ENCODE measurements around the gene FGF8.
"Not testable (repeated sequence)": the region's sequence is repeated elsewhere in the genome, so short reads cannot be mapped to it uniquely, and the experiment has no call there.

Gene FGF8

GRCh38 chr10:101775273-101776160 lies at the start of gene FGF8:
TSS of gene FGF8 (minus strand) at chr10:101776114. CDS start at chr10:101775900, 214 bp downstream.
- DNase-seq (ENCODE audit: low read depth), result no peak

DNA sequence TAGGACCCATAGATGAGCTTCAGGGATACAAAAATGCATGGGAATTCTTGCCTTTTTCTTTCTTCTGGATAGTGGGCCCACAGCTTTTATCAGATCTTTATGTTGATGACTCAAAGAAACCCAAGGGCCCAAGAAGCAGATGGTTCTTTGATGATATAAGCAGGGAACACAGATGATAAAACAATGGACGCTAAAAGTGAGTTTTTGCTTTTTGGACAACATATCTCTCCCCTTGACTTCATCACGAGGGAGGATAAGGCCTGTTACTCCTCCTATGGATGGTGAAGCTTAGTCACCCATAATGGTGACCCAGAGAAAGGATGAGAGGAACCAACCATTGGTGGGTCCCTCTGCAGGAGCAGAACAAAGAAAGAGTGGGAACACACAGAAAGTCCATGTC lies 48.8 kb upstream of the FGF8 start:
- no peak for DNase-seq (ENCODE audit: low read depth)

DNA sequence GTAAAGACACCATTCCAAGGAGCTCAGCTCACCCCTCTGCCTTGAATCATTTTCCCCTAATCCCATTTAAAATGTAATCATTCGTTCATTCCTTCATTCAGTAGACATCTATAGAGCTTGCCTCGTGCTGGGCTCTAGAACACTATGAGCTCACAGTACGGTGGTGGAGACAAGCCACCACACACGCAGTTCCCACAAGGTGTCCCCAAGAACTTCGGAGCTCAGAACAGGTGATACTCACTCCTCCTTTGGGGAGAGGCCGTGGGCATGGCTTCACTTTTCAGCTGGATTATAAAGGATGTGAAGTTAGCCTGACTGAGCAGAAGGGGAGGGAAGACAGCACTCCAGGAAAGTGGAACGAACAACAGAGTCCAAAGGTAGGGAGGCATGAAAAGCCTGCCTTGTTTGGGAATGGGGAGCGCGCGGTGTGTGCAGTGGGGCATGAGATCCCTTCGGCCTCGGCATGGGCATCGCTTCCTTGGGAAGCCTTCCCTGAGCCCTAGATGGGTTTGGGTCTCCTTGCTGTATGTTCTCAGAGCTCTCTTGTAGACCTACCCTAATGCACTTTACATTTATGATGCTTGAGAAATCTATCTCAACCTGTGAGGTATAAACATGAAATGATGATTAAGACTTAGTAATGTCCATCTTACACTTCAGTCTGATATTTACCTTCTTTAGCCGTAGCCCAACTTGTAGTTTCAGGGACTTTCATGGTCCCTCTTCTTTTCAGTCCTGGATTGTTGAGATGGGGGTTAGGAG lies 43.1 kb upstream of the FGF8 start:
- no peak for DNase-seq (ENCODE audit: low read depth)

DNA sequence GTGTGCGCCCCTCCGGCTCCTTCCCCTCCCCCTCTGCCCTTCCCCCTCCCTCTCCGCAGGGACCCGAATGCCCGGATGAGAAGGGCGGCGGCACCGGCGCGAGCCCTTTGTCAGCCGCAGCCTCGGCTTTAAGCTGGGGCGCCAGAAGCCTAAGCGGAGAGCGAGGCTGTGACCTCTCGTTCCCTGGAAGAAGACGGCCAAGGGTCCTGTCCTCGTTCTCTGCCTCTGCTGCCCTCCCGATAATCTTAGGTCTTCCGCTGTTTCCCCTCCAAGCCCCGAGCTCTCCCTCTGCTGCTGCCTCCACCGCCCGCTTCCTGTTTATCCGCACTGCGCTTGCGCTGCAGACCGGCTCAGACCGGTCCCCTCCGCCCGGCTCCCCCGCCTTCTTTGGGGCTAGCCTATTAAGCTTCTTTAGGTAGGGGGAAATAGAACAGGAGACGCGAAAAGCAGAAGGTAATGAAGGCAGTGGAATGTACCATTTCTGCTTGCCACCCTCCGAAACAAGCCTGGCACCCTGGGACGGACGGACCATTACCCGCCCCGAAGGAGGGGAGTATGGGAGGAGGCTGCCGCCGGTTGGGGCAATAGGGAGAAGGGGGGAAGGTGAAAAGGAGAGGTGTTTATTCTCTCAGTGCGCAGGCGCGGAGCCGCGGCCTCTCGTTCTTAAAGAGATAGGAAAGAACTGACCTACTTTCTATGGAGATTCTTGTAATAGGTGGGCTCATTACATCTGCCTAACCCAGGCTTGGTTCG lies 42.4 kb upstream of the FGF8 start, which contains the start of gene OGA:
Gene OGA (minus strand): TSS at position 326 of the 753 bp plus-strand sequence. CDS start 422 bp downstream, outside the sequence.
- DNase-seq (ENCODE audit: low read depth), result peak; percentile 96

DNA sequence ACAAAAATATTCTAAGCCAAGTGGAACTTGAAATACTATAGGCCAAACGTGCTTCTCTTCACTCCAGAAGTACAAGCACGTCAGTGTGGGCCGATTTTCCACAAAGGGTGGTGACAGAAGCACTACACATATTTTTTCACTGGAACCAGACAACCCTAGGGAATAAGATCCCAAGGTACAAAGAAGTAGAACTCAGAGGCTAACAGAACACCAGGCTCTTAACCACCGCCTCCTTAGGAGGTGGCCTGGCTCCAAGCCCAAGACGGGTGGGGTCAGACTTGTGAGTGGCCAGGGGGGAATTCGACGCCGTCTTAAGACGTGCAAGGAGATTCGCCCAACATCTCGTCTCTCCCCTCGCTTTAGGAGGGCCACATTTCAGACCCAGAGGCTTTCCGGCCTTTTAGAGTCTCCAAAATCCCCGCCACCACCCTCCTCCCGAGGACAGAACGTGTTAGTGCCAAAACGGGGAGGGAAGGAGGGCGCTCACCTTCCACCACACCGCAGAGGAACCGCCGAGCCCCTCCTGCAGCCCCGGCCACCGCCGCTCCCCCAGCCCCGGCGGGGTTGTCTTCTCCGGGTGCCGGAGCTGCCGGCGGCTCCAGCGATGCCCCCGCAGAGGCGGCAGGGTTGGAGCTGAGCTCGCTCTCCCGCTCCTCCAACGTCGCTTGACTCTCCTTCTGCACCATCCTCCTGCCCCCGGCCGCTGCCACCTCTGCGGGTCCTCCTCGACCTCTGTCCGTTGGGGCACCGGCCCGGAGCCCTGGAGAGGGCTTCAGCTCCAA lies 41.6 kb upstream of the FGF8 start:
- no peak for DNase-seq (ENCODE audit: low read depth)

GRCh38 chr10:101816913-101817336 lies 41.0 kb upstream of the FGF8 start:
- no peak for DNase-seq (ENCODE audit: low read depth)

DNA sequence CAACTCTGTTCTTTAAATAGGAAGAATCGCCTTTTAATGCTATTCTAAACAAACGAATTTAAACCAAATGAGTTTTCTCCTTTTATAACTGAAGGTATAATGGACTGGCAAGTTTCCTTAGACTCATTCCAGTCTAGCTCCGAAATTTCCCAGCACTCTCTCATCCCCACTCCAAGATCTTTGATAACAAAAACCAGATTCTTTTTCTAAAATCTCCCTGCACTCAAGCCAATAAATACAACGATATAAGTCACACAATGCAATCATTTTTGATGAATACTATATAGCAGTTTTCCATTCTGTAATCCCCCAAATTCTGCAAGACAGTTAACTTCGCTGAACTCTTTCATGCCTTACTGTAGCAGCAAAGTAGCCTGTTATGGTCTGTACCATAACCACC lies 40.5 kb upstream of the FGF8 start:
- no peak for DNase-seq (ENCODE audit: low read depth)

GRCh38 chr10:101814466-101815071 lies 38.7 kb upstream of the FGF8 start:
- no peak for DNase-seq (ENCODE audit: low read depth)

- DNase-seq (ENCODE audit: low read depth), result no peak
Measured at GRCh38 chr10:101812606-101813005, 36.7 kb upstream of the FGF8 start.

DNA sequence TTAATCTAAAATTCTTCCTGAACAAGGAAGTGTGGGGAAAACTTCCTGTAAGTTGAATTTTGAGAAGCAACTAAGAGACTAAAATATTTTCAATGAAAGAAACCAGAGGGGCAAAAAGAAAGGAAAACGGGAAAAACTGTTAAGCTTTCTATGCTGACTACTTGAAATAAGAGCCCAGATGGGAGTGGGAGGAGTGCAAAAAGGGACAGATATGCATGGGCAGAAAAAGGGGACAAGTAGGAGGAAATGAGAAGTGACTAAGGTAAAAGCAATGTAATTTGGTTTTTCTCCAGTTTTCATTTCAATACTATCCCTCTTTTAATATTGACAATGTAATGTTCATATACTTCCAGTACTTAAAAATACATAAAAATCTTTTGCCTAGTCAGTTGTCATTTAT lies 31.2 kb upstream of the FGF8 start:
- no peak for DNase-seq (ENCODE audit: low read depth)

- DNase-seq (ENCODE audit: low read depth), result no peak
Measured at GRCh38 chr10:101803511-101803910, 27.6 kb upstream of the FGF8 start.

DNA sequence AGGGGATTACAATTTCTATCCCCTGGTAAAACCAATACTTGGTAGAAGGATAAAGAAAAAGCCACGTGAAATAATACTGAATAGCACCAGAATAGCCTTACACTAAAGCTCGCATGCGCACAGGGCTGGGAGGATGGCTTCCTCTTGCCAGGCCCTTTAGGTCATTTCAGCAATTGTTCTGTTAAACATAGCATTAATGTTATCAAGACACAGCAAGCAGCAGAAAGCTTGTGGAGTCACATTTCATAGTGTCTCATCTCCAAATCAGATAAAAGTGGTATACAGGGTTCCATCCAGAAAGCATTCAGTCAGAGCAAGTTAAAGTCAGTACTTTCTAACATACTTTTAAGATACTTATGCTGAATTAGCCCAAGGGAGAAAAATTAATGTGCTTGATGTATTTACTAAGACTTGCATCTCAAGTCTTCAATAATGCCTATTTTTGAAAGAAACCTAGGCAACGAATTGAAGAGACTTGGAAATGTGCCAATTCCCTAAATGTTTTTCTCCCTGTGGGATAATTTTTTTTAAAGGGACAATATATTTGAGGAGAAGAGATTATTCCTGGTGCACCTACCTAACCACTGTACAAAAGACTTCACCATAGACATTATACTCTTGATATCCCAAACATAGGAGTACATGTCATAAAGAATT lies 21.6 kb upstream of the FGF8 start:
- no peak for DNase-seq (ENCODE audit: low read depth)

DNA sequence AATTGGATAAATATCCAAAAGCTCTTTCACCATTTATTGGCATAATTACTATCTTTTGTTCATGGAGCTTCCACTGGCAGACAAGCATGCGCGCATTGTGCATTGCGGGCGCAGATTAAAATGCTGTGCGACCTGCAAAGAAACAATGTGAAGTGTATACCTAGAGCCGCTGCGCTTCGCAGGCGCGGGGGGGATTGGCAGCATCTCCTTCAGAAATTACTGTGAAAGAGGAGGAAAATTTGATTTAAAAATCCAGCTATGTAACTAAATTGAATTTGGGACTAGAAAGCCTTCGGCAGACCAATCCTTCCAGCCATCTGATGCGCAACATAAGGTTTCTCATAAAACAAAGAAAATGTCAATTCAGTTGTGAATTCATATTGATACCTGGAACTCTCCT lies 17.6 kb upstream of the FGF8 start:
- no peak for DNase-seq (ENCODE audit: low read depth)

DNA sequence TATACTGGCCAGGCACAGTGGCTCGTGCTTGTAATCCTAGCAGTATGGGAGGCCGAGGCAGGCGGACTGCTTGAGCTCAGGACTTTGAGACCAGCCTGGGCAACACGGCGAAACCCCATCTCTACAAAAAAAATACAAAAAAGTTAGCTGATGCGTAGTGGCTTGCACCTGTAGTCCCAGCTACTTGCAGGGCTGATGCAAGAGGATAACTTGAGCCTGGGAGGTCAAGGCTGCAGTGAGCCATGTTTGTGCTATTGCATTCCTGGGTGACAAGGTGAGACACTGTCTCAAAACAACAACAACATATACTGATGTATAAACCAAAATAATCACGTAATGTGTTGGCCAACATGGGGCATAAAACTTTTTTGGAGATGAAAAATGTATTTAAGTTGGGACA lies 13.8 kb upstream of the FGF8 start:
- DNase-seq (ENCODE audit: low read depth), result no peak

DNA sequence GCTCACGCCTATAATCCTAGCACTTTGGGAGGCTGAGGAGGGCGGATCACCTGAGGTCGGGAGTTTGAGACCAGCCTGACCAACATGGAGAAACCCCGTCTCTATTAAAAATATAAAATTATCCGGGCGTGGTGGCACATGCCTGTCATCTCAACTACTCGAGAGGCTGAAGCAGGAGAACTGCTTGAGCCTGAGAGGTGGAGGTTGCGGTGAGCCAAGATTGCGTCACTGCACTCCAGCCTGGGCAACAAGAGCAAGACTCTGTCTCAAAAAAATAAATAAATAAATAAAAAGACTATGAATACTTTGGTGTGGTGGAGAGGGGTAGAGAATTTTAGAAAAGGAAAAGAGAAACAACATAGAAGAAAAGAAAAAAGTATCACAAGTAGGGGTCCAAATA lies 13.3 kb upstream of the FGF8 start:
- DNase-seq (ENCODE audit: low read depth), result not testable (repeated sequence)

GRCh38 chr10:101785801-101786200 lies 9.9 kb upstream of the FGF8 start:
- no peak for DNase-seq (ENCODE audit: low read depth)

DNA sequence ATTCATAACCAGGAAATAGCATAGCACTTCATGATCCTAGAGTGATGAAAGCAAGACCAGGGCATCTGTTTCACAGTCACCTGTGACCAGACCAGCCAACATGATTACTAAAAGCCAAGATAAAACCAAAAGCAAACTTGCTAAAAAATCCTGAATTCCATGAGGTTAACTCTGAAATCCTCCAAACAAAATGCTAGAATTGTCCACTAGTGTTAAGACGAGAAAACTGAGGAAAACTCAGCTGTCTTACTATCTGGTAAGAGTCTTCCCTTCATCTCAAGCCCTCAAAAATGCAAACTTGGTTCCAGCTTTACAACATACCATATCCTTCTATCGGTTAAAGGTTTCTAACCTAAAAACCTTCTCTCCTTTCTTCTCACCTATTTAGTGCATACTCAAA lies 8.6 kb upstream of the FGF8 start:
- no peak for DNase-seq (ENCODE audit: low read depth)

- DNase-seq (ENCODE audit: low read depth), result no peak
Measured at GRCh38 chr10:101783736-101784118, 7.8 kb upstream of the FGF8 start.

GRCh38 chr10:101782811-101783735 lies 7.2 kb upstream of the FGF8 start, which contains the start of gene NPM3:
TSS of gene NPM3 (minus strand) at chr10:101783446. CDS start at chr10:101783390, 56 bp downstream.
- peak; percentile 80 for DNase-seq (ENCODE audit: low read depth)

All from stimulated activated CD8-positive, alpha-beta memory T cell treated with anti-CD3 and anti-CD28 coated beads, Interleukin-7, amount 100 ng/mL, for 24 hours (primary cell).